NCI-H748 treated with DMSO at 0.1 percent for 48 hours (cell line): Measurements from ENCODE around the gene MYO1A.
A peak's percentile ranks its signal among the peaks of the same experiment; 100 is the strongest.
"Not testable (repeated sequence)": the region's sequence is repeated elsewhere in the genome, so short reads cannot be mapped to it uniquely, and the experiment has no call there.

Experiments
- DNase-seq: peaks from one replicate; lab custom pipeline; 2025; lab: John Stamatoyannopoulos, UW

MYO1A gene

GRCh38 chr12:56993346-56993745 lies 56.6 kb downstream of the MYO1A start:
- no peak for DNase-seq

- DNase-seq: no peak
Observed at GRCh38 chr12:56991319-56992246, 58.3 kb downstream of the MYO1A start.

- no peak for DNase-seq
Observed at GRCh38 chr12:56990648-56991318, 59.1 kb downstream of the MYO1A start.

- no peak for DNase-seq
Observed at GRCh38 chr12:56989861-56990610, 59.9 kb downstream of the MYO1A start.

- no peak for DNase-seq
Observed at GRCh38 chr12:56988207-56988739, 61.7 kb downstream of the MYO1A start.

- DNase-seq: peak; percentile 73
Observed at GRCh38 chr12:56987551-56988053, 62.3 kb downstream of the MYO1A start.

GRCh38 chr12:56987011-56987410 lies 62.9 kb downstream of the MYO1A start:
- no peak for DNase-seq

- DNase-seq: not testable (repeated sequence)
Observed at GRCh38 chr12:56985714-56986113, 64.2 kb downstream of the MYO1A start.

- no peak for DNase-seq
Observed at GRCh38 chr12:56983386-56983785, 66.5 kb downstream of the MYO1A start.

GRCh38 chr12:56982578-56983236 lies 67.2 kb downstream of the MYO1A start:
- DNase-seq: not testable (repeated sequence)

GRCh38 chr12:56980941-56981530 lies 68.9 kb downstream of the MYO1A start:
- DNase-seq: no peak

GRCh38 chr12:56980268-56980667 lies 69.7 kb downstream of the MYO1A start:
- DNase-seq: no peak

- no peak for DNase-seq
Observed at GRCh38 chr12:56979628-56980027, 70.3 kb downstream of the MYO1A start.
